Muscle layer of colon (tissue), 2 donors: ENCODE results near the gene SLC22A7.

Experiments
- H3K27ac ChIP-seq: one replicate; pipeline ENCODE4 v1.7.0; 2013; ENCODE audit warnings: low read depth, mild to moderate bottlenecking, low read length, moderate library complexity
- H3K27me3 ChIP-seq, 2 donors: one replicate each; pipeline ENCODE4 v1.7.0; 2013; ENCODE audit warnings: low read length in 2 of 2, mild to moderate bottlenecking in 2 of 2; ENCODE audit not compliant: insufficient read depth in 2 of 2, control insufficient read depth in 1 of 2
- H3K36me3 ChIP-seq: one replicate; pipeline ENCODE4 v1.7.0; 2013; ENCODE audit warnings: mild to moderate bottlenecking, low read length; ENCODE audit not compliant: insufficient read depth
- H3K4me1 ChIP-seq: one replicate; pipeline ENCODE4 v1.7.0; 2013; ENCODE audit warnings: mild to moderate bottlenecking, low read length; ENCODE audit not compliant: insufficient read depth
- H3K4me3 ChIP-seq, 2 donors: one replicate each; pipeline ENCODE4 v1.7.0; 2013; ENCODE audit warnings: low read length in 2 of 2, low read depth in 1 of 2, mild to moderate bottlenecking in 1 of 2, moderate library complexity in 1 of 2
- H3K9ac ChIP-seq: one replicate; pipeline ENCODE4 v1.7.0; 2013; ENCODE audit warnings: low read length
- H3K9me3 ChIP-seq: one replicate; pipeline ENCODE4 v1.7.0; 2013; ENCODE audit warnings: mild to moderate bottlenecking, low read length
- donor health status: abdominal sarcoma.
- donor health status: Adenocarcinoma of cecum.

Gene SLC22A7

GRCh38 chr6:43258807-43259686 lies 39.0 kb upstream of the SLC22A7 start:
- no peak overlapping the region for H3K9ac ChIP-seq
- no peaks in the 10 kb centered on the region for H3K4me1 ChIP-seq
- peaks cover 0 to 4% of the 10 kb centered on the region in 2 donors for H3K27me3 ChIP-seq
- no peaks in the 10 kb centered on the region for H3K36me3 ChIP-seq
- no peak overlapping the region for H3K4me3 ChIP-seq
- H3K9me3 ChIP-seq, result no peaks in the 10 kb centered on the region
- no peak overlapping the region for H3K27ac ChIP-seq

GRCh38 chr6:43260791-43261190 lies 37.3 kb upstream of the SLC22A7 start:
- Histone ChIP-seq H3K9ac (no peak overlapping the region), H3K36me3 (no peaks in the 10 kb centered on the region), H3K27me3 (peaks cover 0 to 4% of the 10 kb centered on the region in 2 donors), H3K9me3 (no peaks in the 10 kb centered on the region), H3K4me3 (no peak overlapping the region), H3K27ac (no peak overlapping the region), H3K4me1 (no peaks in the 10 kb centered on the region)

GRCh38 chr6:43261198-43261597 lies 36.9 kb upstream of the SLC22A7 start:
- Histone ChIP-seq H3K4me3 (no peak overlapping the region), H3K27me3 (peaks cover 0 to 4% of the 10 kb centered on the region in 2 donors), H3K9me3 (no peaks in the 10 kb centered on the region), H3K4me1 (no peaks in the 10 kb centered on the region), H3K9ac (no peak overlapping the region), H3K36me3 (no peaks in the 10 kb centered on the region), H3K27ac (no peak overlapping the region)

GRCh38 chr6:43262000-43262779 lies 35.9 kb upstream of the SLC22A7 start:
- no peaks in the 10 kb centered on the region for H3K9me3 ChIP-seq
- no peaks in the 10 kb centered on the region for H3K4me1 ChIP-seq
- no peaks in the 10 kb centered on the region for H3K36me3 ChIP-seq
- H3K4me3 ChIP-seq, result no peak overlapping the region
- no peak overlapping the region for H3K27ac ChIP-seq
- no peak overlapping the region for H3K9ac ChIP-seq
- H3K27me3 ChIP-seq, result peaks cover 0 to 4% of the 10 kb centered on the region in 2 donors

DNA sequence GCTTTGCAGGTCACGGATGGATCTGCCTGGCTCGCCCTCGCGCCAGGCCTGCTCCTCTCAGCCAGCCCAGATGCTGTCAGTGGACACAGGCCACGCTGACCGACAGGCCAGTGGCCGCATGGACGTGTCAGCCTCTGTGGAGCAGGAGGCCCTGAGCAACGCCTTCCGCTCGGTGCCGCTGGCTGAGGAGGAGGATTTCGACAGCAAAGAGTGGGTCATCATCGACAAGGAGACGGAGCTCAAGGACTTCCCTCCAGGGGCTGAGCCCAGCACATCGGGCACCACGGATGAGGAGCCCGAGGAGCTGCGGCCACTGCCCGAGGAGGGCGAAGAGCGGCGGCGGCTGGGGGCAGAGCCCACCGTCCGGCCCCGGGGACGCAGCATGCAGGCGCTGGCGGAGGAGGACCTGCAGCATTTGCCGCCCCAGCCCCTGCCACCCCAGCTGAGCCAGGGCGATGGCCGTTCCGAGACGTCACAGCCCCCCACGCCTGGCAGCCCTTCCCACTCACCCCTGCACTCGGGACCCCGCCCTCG lies 35.2 kb upstream of the SLC22A7 start:
- H3K27ac ChIP-seq, result no peak overlapping the region
- peaks cover 0 to 4% of the 10 kb centered on the region in 2 donors for H3K27me3 ChIP-seq
- H3K9me3 ChIP-seq, result no peaks in the 10 kb centered on the region
- H3K4me3 ChIP-seq, result no peak overlapping the region
- H3K9ac ChIP-seq, result no peak overlapping the region
- H3K36me3 ChIP-seq, result no peaks in the 10 kb centered on the region
- H3K4me1 ChIP-seq, result peaks cover 2% of the 10 kb centered on the region

DNA sequence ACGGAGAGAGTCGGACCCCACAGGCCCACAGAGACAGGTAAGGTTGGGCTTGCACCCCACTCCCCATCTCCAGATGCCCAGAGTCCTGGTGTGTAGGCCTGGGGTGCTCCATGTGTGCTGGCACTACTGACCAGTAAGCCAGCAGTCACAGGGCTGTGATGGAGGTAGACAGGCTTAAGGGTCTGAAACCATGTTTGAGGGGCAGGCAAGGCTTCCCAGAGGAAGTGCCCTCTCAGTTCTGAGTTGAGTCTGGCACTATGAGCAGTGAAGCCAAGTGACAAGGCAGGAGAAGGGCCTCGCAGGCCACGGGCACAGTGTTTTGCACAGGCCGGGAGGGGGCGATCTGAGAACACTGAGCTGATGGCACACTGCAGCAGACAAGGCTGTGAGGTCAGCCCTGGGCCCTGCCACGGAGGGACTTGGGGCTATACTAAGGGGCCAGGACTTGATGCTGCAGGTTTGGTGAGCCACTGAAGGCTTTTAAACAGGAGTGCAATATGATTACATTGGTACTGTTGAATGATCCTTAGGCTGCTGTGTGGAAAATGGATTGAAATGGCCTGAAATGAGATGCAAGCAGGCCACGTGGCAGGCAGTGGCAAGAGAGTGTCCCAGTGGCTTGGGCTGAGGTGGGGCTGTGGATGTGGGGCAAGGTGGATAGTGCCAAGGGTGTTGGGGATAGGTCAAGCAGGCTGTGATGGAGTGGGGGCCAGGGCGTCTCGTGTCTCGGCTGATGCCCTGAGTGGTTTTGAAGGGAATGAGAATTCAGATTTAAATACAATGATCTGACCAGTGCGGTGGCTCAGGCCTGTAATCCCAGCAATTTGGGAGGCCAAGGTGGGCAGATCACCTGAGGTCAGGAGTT lies 34.5 kb upstream of the SLC22A7 start:
- Histone ChIP-seq H3K27me3 (peaks cover 0 to 4% of the 10 kb centered on the region in 2 donors), H3K4me1 (peaks cover 9% of the 10 kb centered on the region), H3K9ac (no peak overlapping the region), H3K27ac (no peak overlapping the region), H3K36me3 (no peaks in the 10 kb centered on the region), H3K9me3 (no peaks in the 10 kb centered on the region), H3K4me3 (no peak overlapping the region)

GRCh38 chr6:43264599-43265145 lies 33.4 kb upstream of the SLC22A7 start:
- no peaks in the 10 kb centered on the region for H3K27me3 ChIP-seq
- no peak overlapping the region for H3K4me3 ChIP-seq
- no peaks in the 10 kb centered on the region for H3K9me3 ChIP-seq
- no peak overlapping the region for H3K27ac ChIP-seq
- peaks cover 18% of the 10 kb centered on the region for H3K4me1 ChIP-seq
- no peaks in the 10 kb centered on the region for H3K36me3 ChIP-seq
- no peak overlapping the region for H3K9ac ChIP-seq

DNA sequence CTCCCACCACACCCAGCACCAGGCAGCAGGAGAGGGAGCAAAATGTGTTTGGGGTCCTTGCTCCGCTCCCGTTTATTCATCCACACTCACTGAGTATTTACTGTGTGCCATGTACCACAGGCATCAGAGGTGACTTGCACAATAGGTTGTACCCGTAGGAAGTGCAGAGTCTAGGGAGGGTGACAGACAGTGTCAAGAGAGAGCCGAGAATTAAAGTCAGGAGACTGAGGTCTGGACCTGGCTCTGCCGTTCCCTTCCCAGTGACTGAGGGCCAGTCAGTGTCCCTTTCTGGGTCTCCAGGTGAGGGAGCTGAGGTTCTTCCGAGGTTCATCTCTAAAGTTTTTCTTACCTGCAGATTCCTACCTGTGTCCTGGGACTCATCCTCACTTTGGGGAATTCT lies 32.5 kb upstream of the SLC22A7 start:
- Histone ChIP-seq H3K4me1 (peaks cover 22% of the 10 kb centered on the region), H3K9me3 (no peaks in the 10 kb centered on the region), H3K27ac (no peak overlapping the region), H3K9ac (no peak overlapping the region), H3K4me3 (no peak overlapping the region), H3K36me3 (no peaks in the 10 kb centered on the region), H3K27me3 (no peaks in the 10 kb centered on the region)

- H3K36me3 ChIP-seq, result no peaks in the 10 kb centered on the region
- no peak overlapping the region for H3K9ac ChIP-seq
- peak overlapping the region; percentile 66 for H3K27ac ChIP-seq
- no peak overlapping the region for H3K4me3 ChIP-seq
- no peaks in the 10 kb centered on the region for H3K9me3 ChIP-seq
- peaks cover 22% of the 10 kb centered on the region for H3K4me1 ChIP-seq
- H3K27me3 ChIP-seq, result no peaks in the 10 kb centered on the region
These were observed 30.3 kb upstream of the SLC22A7 start for GRCh38 chr6:43267619-43268354.

DNA sequence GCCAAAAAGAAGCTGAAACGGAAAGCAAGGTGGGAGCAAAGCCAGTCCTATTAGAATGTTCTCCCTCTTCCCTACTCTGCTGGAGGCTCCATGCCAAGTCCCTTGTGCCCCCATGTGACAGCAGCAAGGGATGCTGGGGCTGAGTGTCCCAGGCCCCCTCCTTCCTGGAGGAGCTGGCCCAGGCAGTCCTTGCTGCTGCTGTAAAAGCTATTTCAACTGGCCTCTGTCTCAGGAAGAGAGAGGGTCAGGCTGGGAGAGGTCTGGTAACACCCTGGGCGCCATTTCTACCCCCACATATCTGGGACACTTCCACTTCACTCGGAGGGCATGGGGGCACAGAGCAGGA lies 29.7 kb upstream of the SLC22A7 start:
- Histone ChIP-seq H3K9me3 (no peaks in the 10 kb centered on the region), H3K27ac (peak overlapping the region; percentile 66), H3K4me1 (peaks cover 22% of the 10 kb centered on the region), H3K36me3 (no peaks in the 10 kb centered on the region), H3K27me3 (no peaks in the 10 kb centered on the region), H3K4me3 (no peak overlapping the region), H3K9ac (no peak overlapping the region)
